Breast epithelium (tissue), 4 donors: ENCODE results near the gene RPL21. TPM values are rescaled to one million over a fixed set of nuclear protein-coding genes. Genes with fewer than 3 reads are reported as not detected.

Source experiments
- DNase-seq, 2 donors: peaks; one replicate each; pipeline ENCODE4 v3.0.0-alpha.2; 2019; ENCODE audit warnings: low spot score in 2 of 2
- H3K27ac ChIP-seq, 2 donors: fragments of 200-600 bp; sonication (generic) in 1 of 2; one replicate each; pipeline ENCODE4 v1.5.1; 2016 to 2019; ENCODE audit warnings: mild to moderate bottlenecking in 1 of 2
- H3K27me3 ChIP-seq, 2 donors: fragments of 200-600 bp; sonication (generic) in 1 of 2; one replicate each; pipeline versions ENCODE4 v1.5.1 to v1.6.0; 2017 to 2019; ENCODE audit warnings: control low read depth in 1 of 2, mild to moderate bottlenecking in 1 of 2
- H3K36me3 ChIP-seq: fragments of 200-600 bp; one replicate; pipeline ENCODE4 v1.5.1; 2019
- H3K4me1 ChIP-seq, 2 donors: fragments of 200-600 bp; sonication (generic); one replicate each; pipeline ENCODE4 v1.5.1; 2016 to 2019; ENCODE audit warnings: control low read depth in 1 of 2
- H3K4me3 ChIP-seq, 3 donors: fragments of 200-600 bp; sonication (generic); 1 replicate in 2 of 3; 2 replicates in 1 of 3; pipeline ENCODE4 v1.5.1; 2016 to 2019; ENCODE audit warnings: mild to moderate bottlenecking in 3 of 3, moderate library complexity in 2 of 3
- H3K9me3 ChIP-seq, 2 donors: fragments of 200-600 bp; sonication (generic) in 1 of 2; one replicate each; pipeline ENCODE4 v1.5.1; 2016 to 2019; ENCODE audit warnings: control low read depth in 1 of 2
- POLR2A ChIP-seq: fragments of 450-650 bp; IDR thresholded peaks from one replicate; pipeline ENCODE4 v1.6.1; 2016; ENCODE audit warnings: antibody characterized with exemption, mild to moderate bottlenecking, moderate library complexity
- POLR2AphosphoS5 ChIP-seq, 3 donors: sonication (generic); formaldehyde crosslinking; IDR thresholded peaks; one replicate each; pipeline ENCODE4 v1.6.1; 2017; ENCODE audit warnings: antibody characterized with exemption in 3 of 3
- intact Hi-C: fragments of 100-400 bp; cut with DNase I; formaldehyde crosslinking; loops from one replicate; pipeline ENCODE4 v1.15.1; 2023; ENCODE audit warnings: low total_unique reads
- total RNA-seq, 3 donors: library from RNA; depleted of rRNA; stranded (reverse); fragments of >200 nt; gene quantifications; one replicate each; pipeline ENCODE4 v1.1.0, GENCODE V29; 2016
- TF ChIP-seq, protein P1 (sequence below), 3 donors: fragments of 450-650 bp; IDR thresholded peaks; one replicate each; pipeline ENCODE4 v1.5.1; 2016 to 2017; ENCODE audit warnings: antibody characterized with exemption in 3 of 3, mild to moderate bottlenecking in 3 of 3, moderate library complexity in 3 of 3

The RPL21 gene
- total RNA-seq, 3 donors from 2014 or later: 979 to 1,473 (median 1,466) TPM

DNA sequence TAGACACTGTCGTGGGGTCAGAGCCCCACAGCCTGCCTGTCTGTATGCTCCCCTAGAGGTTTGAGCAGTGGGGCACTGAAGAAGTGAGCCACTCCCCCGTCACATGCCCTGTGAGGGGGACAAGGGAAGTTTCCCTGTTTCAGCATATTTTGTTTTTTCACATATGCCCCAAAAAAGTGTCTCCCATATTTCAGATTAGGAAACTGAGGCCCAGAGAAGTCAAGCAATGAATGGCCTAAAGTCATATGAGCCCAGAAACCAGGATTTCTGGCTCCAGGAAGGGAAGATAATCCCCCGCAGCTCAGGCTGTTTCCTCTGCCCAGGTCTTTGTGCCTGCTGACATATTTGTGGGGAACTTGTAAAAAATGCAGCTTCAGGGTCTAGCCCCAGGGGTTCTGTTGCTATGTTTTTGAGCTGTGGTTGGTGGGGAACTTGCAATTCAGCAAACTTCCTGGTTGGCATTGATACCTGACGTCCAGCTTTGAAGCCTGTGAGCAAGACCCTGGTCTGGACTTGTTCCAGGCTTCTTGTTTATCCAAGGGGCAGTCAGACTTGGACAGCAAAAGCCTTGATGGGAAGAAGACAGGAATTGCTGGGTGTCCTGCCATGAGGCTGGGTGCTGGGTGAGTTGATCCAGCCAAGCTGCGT is 28.8 kb downstream of the RPL21 start:
- no peak for DNase-seq
- Histone ChIP-seq H3K27me3 (no peaks in the 10 kb centered on the region), H3K4me3 (no peak overlapping the region), H3K27ac (no peak overlapping the region), H3K36me3 (no peaks in the 10 kb centered on the region), H3K4me1 (no peaks in the 10 kb centered on the region), H3K9me3 (no peaks in the 10 kb centered on the region)
- intact Hi-C loops: no loop called here
- TF ChIP-seq POLR2A (no peak), POLR2AphosphoS5 (IDR thresholded peaks at IDR 0.05) (no peak)
- TF ChIP-seq, protein P1, sequence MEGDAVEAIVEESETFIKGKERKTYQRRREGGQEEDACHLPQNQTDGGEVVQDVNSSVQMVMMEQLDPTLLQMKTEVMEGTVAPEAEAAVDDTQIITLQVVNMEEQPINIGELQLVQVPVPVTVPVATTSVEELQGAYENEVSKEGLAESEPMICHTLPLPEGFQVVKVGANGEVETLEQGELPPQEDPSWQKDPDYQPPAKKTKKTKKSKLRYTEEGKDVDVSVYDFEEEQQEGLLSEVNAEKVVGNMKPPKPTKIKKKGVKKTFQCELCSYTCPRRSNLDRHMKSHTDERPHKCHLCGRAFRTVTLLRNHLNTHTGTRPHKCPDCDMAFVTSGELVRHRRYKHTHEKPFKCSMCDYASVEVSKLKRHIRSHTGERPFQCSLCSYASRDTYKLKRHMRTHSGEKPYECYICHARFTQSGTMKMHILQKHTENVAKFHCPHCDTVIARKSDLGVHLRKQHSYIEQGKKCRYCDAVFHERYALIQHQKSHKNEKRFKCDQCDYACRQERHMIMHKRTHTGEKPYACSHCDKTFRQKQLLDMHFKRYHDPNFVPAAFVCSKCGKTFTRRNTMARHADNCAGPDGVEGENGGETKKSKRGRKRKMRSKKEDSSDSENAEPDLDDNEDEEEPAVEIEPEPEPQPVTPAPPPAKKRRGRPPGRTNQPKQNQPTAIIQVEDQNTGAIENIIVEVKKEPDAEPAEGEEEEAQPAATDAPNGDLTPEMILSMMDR (IDR thresholded peaks at IDR 0.05): no peak

DNA sequence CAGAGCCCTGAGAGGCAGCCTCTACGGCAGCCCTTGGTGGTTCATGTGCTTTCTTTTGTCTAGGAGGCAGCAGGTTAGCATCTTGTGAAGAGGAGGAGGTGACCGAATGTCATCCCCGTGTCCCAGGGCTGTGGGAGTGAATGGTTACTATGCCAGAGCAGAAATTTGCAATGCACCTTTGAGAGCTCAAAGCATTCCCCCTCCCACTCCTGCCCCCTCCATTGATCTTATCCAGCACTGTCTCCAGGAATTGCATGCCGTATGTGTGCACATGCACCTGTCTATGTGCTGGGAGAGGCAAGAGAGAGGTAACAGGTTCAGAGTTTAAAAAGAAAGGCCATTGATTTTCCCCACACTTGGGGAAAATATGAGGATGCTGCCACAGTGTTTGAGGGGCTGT is 29.5 kb downstream of the RPL21 start:
- H3K36me3 ChIP-seq: no peaks in the 10 kb centered on the region
- no peak for TF ChIP-seq POLR2AphosphoS5 (IDR thresholded peaks at IDR 0.05)
- no peak for TF ChIP-seq POLR2A
- TF ChIP-seq, protein P1 (IDR thresholded peaks at IDR 0.05): no peak
- H3K4me3 ChIP-seq: no peak overlapping the region
- H3K27me3 ChIP-seq: no peaks in the 10 kb centered on the region
- H3K9me3 ChIP-seq: no peaks in the 10 kb centered on the region
- H3K27ac ChIP-seq: no peak overlapping the region
- intact Hi-C loops: no loop called here
- no peaks in the 10 kb centered on the region for H3K4me1 ChIP-seq
- no peak for DNase-seq

DNA sequence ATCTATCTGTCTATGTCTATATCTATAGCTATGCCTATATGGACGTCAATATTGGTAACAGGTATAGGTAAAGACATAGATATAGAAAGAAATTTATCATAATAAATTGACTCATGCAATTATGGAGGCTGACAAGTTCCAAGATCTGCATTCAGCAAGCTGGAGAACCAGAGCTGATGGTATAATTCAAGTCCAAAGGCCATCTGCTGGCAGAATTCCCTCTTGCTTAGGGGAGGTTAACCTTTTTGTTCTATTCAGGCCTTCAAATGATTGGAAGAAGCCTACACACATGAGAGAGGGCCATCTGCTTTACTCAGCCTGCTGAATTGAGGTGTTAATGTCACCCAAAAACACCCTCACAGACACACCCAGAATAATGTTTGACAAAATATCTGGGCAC is 30.1 kb downstream of the RPL21 start:
- no peaks in the 10 kb centered on the region for H3K27me3 ChIP-seq
- TF ChIP-seq POLR2AphosphoS5 (IDR thresholded peaks at IDR 0.05) (no peak), POLR2A (no peak)
- TF ChIP-seq, protein P1 (IDR thresholded peaks at IDR 0.05): no peak
- H3K4me1 ChIP-seq: no peaks in the 10 kb centered on the region
- DNase-seq: no peak
- no peak overlapping the region for H3K27ac ChIP-seq
- no peaks in the 10 kb centered on the region for H3K9me3 ChIP-seq
- intact Hi-C loops: no loop called here
- H3K4me3 ChIP-seq: no peak overlapping the region
- no peaks in the 10 kb centered on the region for H3K36me3 ChIP-seq

DNA sequence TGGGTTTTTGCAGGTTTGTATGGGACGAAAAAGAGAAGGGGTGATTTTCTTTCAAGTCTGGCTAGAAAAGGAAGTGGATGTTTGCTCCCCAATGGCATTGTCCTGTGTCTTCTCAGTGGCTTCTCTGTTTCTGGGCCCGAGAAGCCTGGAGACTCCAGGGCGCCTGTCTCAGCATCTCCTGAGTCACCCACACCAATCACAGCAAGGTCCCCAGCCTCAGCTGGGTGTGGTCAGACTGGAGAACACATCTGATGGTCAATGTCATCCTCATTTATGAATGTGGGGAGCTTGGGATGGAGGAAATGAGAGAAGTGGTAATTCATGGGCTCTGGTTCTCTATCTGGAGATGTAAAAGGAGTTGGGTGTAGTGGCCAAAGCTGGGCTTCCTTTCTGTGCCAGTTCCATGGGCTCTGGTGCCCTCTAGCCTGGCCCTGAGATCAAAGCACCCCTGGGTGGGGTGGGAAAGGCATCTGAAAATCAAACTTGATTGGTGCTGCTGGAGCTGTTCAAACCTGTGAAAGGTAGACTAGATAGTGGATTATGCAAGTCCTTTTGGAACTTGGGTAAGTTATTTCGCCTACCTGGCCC is 32.6 kb downstream of the RPL21 start:
- no peak for DNase-seq
- no peaks in the 10 kb centered on the region for H3K9me3 ChIP-seq
- intact Hi-C loops: no loop called here
- no peaks in the 10 kb centered on the region for H3K4me1 ChIP-seq
- H3K27me3 ChIP-seq: no peaks in the 10 kb centered on the region
- no peaks in the 10 kb centered on the region for H3K36me3 ChIP-seq
- TF ChIP-seq POLR2A (no peak), POLR2AphosphoS5 (IDR thresholded peaks at IDR 0.05) (no peak)
- TF ChIP-seq, protein P1 (IDR thresholded peaks at IDR 0.05): no peak
- H3K27ac ChIP-seq: no peak overlapping the region
- H3K4me3 ChIP-seq: no peak overlapping the region

DNA sequence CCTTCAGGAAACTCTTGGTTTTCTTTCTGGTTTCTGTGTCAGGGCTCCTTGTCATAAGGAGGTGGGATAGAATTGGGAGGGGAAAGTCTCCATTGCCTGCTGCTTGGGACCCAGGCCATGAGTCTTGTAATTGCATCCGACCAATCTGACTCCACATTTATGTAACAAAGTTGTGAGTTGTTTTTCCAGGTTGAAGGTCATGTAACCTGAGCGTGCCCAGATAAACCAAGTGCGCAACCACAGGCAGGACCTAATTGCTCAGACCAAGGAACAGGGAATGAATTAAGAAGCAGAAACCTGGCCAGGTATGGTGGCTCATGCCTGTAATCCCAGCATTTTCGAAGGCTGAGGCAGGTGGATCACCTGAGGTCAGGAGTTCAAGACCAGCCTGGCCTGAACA is 37.0 kb downstream of the RPL21 start:
- DNase-seq: no peak
- intact Hi-C loops: no loop called here
- no peak overlapping the region for H3K4me3 ChIP-seq
- H3K4me1 ChIP-seq: no peaks in the 10 kb centered on the region
- H3K27me3 ChIP-seq: no peaks in the 10 kb centered on the region
- TF ChIP-seq POLR2AphosphoS5 (IDR thresholded peaks at IDR 0.05): no peak
- TF ChIP-seq POLR2A: no peak
- TF ChIP-seq, protein P1 (IDR thresholded peaks at IDR 0.05): no peak
- no peaks in the 10 kb centered on the region for H3K36me3 ChIP-seq
- no peaks in the 10 kb centered on the region for H3K9me3 ChIP-seq
- H3K27ac ChIP-seq: no peak overlapping the region
